BLaER1 treated with 17β-estradiol and CSF1 and Interleukin-3, amounts not matched to agents 10 nM and 100 nM (cell line): Measurements from ENCODE around the gene NEB.
"Not testable (repeated sequence)": the region's sequence is repeated elsewhere in the genome, so short reads cannot be mapped to it uniquely, and the experiment has no call there.

Experiments
- H3K27ac ChIP-seq, 11 experiments: shearing (Covaris generic); formaldehyde crosslinking; 2 replicates each; pipeline ENCODE4 v1.8.1; 2022
- H3K27me3 ChIP-seq, 11 experiments: shearing (Covaris generic); formaldehyde crosslinking; 2 replicates each; pipeline ENCODE4 v1.8.1; 2022
- H3K36me3 ChIP-seq, 11 experiments: shearing (Covaris generic); formaldehyde crosslinking; 2 replicates each; pipeline ENCODE4 v1.8.1; 2022
- H3K4me1 ChIP-seq, 10 experiments: shearing (Covaris generic); formaldehyde crosslinking; 2 replicates each; pipeline ENCODE4 v1.8.1; 2022
- H3K4me2 ChIP-seq, 11 experiments: shearing (Covaris generic); formaldehyde crosslinking; 2 replicates each; pipeline ENCODE4 v1.8.1; 2022
- H3K4me3 ChIP-seq, 10 experiments: shearing (Covaris generic); formaldehyde crosslinking; 2 replicates each; pipeline ENCODE4 v1.8.1; 2022
- H3K9ac ChIP-seq, 11 experiments: shearing (Covaris generic); formaldehyde crosslinking; 2 replicates each; pipeline ENCODE4 v1.8.1; 2022
- H3K9me3 ChIP-seq, 11 experiments: shearing (Covaris generic); formaldehyde crosslinking; replicated peaks in 1 of 11; 2 replicates each; pipeline ENCODE4 v1.8.1; 2022
- H4K20me1 ChIP-seq, 11 experiments: shearing (Covaris generic); formaldehyde crosslinking; 2 replicates each; pipeline ENCODE4 v1.8.1; 2022
- Cebpa-rat ChIP-seq, 11 experiments: shearing (Covaris generic); IDR thresholded peaks; 2 replicates each; pipeline ENCODE4 v1.8.1; 2022

NEB gene

GRCh38 chr2:151721161-151721560 lies 13.1 kb downstream of the NEB start:
- Histone ChIP-seq H4K20me1 (no peaks in the 10 kb centered on the region), H3K27me3 (no peaks in the 10 kb centered on the region), H3K9ac (no peak overlapping the region), H3K4me3 (no peak overlapping the region), H3K27ac (no peak overlapping the region), H3K36me3 (no peaks in the 10 kb centered on the region), H3K4me1 (no peaks in the 10 kb centered on the region), H3K4me2 (no peak overlapping the region), H3K9me3 (0 out of 22 replicates have a peak, but pooled peaks cover 0 to 5% (median 0%) of the 10 kb centered on the region in 11 experiments)
- TF ChIP-seq Cebpa-rat (IDR thresholded peaks at IDR 0.05): no peak

- 0 out of 22 replicates have a peak, but pooled peaks cover 0 to 5% (median 0%) of the 10 kb centered on the region in 11 experiments for H3K9me3 ChIP-seq
- H3K27me3 ChIP-seq: no peaks in the 10 kb centered on the region
- no peak overlapping the region for H3K4me3 ChIP-seq
- no peak overlapping the region for H3K4me2 ChIP-seq
- no peak overlapping the region for H3K27ac ChIP-seq
- no peaks in the 10 kb centered on the region for H4K20me1 ChIP-seq
- no peaks in the 10 kb centered on the region for H3K36me3 ChIP-seq
- no peak overlapping the region for H3K9ac ChIP-seq
- no peak for TF ChIP-seq Cebpa-rat (IDR thresholded peaks at IDR 0.05)
- no peaks in the 10 kb centered on the region for H3K4me1 ChIP-seq
Observed at GRCh38 chr2:151720521-151720920, 13.8 kb downstream of the NEB start.

- H3K36me3 ChIP-seq: no peaks in the 10 kb centered on the region
- H3K9ac ChIP-seq: no peak overlapping the region
- H3K9me3 ChIP-seq: 0 out of 22 replicates have a peak, but pooled peaks cover 0 to 5% (median 0%) of the 10 kb centered on the region in 11 experiments
- no peak overlapping the region for H3K4me3 ChIP-seq
- no peaks in the 10 kb centered on the region for H3K27me3 ChIP-seq
- no peaks in the 10 kb centered on the region for H4K20me1 ChIP-seq
- no peaks in the 10 kb centered on the region for H3K4me1 ChIP-seq
- no peak overlapping the region for H3K27ac ChIP-seq
- H3K4me2 ChIP-seq: no peak overlapping the region
- no peak for TF ChIP-seq Cebpa-rat (IDR thresholded peaks at IDR 0.05)
Observed at GRCh38 chr2:151718796-151719195, 15.5 kb downstream of the NEB start.

GRCh38 chr2:151718247-151718646 lies 16.0 kb downstream of the NEB start:
- H3K4me3 ChIP-seq: no peak overlapping the region
- no peak overlapping the region for H3K27ac ChIP-seq
- no peaks in the 10 kb centered on the region for H3K36me3 ChIP-seq
- H3K9ac ChIP-seq: no peak overlapping the region
- no peak overlapping the region for H3K4me2 ChIP-seq
- no peaks in the 10 kb centered on the region for H4K20me1 ChIP-seq
- no peaks in the 10 kb centered on the region for H3K4me1 ChIP-seq
- H3K9me3 ChIP-seq: 0 out of 22 replicates have a peak, but pooled peaks cover 0 to 5% (median 0%) of the 10 kb centered on the region in 11 experiments
- no peaks in the 10 kb centered on the region for H3K27me3 ChIP-seq
- TF ChIP-seq Cebpa-rat (IDR thresholded peaks at IDR 0.05): no peak

GRCh38 chr2:151716721-151717120 lies 17.6 kb downstream of the NEB start:
- H4K20me1 ChIP-seq: no peaks in the 10 kb centered on the region
- H3K27me3 ChIP-seq: no peaks in the 10 kb centered on the region
- no peak overlapping the region for H3K9ac ChIP-seq
- no peak overlapping the region for H3K4me2 ChIP-seq
- no peak overlapping the region for H3K4me3 ChIP-seq
- no peak overlapping the region for H3K27ac ChIP-seq
- no peaks in the 10 kb centered on the region for H3K4me1 ChIP-seq
- 0 out of 22 replicates have a peak, but pooled peaks cover 0 to 5% (median 0%) of the 10 kb centered on the region in 11 experiments for H3K9me3 ChIP-seq
- H3K36me3 ChIP-seq: no peaks in the 10 kb centered on the region
- no peak for TF ChIP-seq Cebpa-rat (IDR thresholded peaks at IDR 0.05)

GRCh38 chr2:151713291-151713903 lies 20.9 kb downstream of the NEB start:
- Histone ChIP-seq H3K9me3 (0 out of 22 replicates have a peak, but pooled peaks cover 0 to 5% (median 0%) of the 10 kb centered on the region in 11 experiments), H3K4me1 (no peaks in the 10 kb centered on the region), H3K4me2 (no peak overlapping the region), H3K9ac (no peak overlapping the region), H3K27ac (no peak overlapping the region), H4K20me1 (no peaks in the 10 kb centered on the region), H3K36me3 (no peaks in the 10 kb centered on the region), H3K4me3 (no peak overlapping the region), H3K27me3 (no peaks in the 10 kb centered on the region)
- TF ChIP-seq Cebpa-rat (IDR thresholded peaks at IDR 0.05): no peak

- no peaks in the 10 kb centered on the region for H3K4me1 ChIP-seq
- H3K27ac ChIP-seq: no peak overlapping the region
- H4K20me1 ChIP-seq: no peaks in the 10 kb centered on the region
- no peaks in the 10 kb centered on the region for H3K36me3 ChIP-seq
- TF ChIP-seq Cebpa-rat (IDR thresholded peaks at IDR 0.05): no peak
- no peak overlapping the region for H3K9ac ChIP-seq
- no peak overlapping the region for H3K4me3 ChIP-seq
- H3K4me2 ChIP-seq: no peak overlapping the region
- no peaks in the 10 kb centered on the region for H3K9me3 ChIP-seq
- H3K27me3 ChIP-seq: no peaks in the 10 kb centered on the region
Observed at GRCh38 chr2:151711025-151711424, 23.3 kb downstream of the NEB start.

- no peak overlapping the region for H3K27ac ChIP-seq
- no peak for TF ChIP-seq Cebpa-rat (IDR thresholded peaks at IDR 0.05)
- no peaks in the 10 kb centered on the region for H3K9me3 ChIP-seq
- H3K4me2 ChIP-seq: no peak overlapping the region
- H3K4me3 ChIP-seq: no peak overlapping the region
- no peaks in the 10 kb centered on the region for H3K27me3 ChIP-seq
- no peaks in the 10 kb centered on the region for H3K36me3 ChIP-seq
- no peaks in the 10 kb centered on the region for H3K4me1 ChIP-seq
- no peaks in the 10 kb centered on the region for H4K20me1 ChIP-seq
- H3K9ac ChIP-seq: no peak overlapping the region
Observed at GRCh38 chr2:151708788-151709187, 25.5 kb downstream of the NEB start.

GRCh38 chr2:151707857-151708256 lies 26.4 kb downstream of the NEB start:
- no peaks in the 10 kb centered on the region for H3K4me1 ChIP-seq
- H3K4me2 ChIP-seq: no peak overlapping the region
- no peak overlapping the region for H3K27ac ChIP-seq
- no peaks in the 10 kb centered on the region for H3K36me3 ChIP-seq
- H4K20me1 ChIP-seq: no peaks in the 10 kb centered on the region
- no peak overlapping the region for H3K4me3 ChIP-seq
- H3K27me3 ChIP-seq: no peaks in the 10 kb centered on the region
- no peak for TF ChIP-seq Cebpa-rat (IDR thresholded peaks at IDR 0.05)
- H3K9ac ChIP-seq: no peak overlapping the region
- no peaks in the 10 kb centered on the region for H3K9me3 ChIP-seq

- H3K27me3 ChIP-seq, H3K27ac ChIP-seq, H3K36me3 ChIP-seq, H4K20me1 ChIP-seq, H3K9ac ChIP-seq, H3K4me1 ChIP-seq, H3K4me2 ChIP-seq, H3K9me3 ChIP-seq, H3K4me3 ChIP-seq: not testable (repeated sequence)
Observed at GRCh38 chr2:151704480-151704961, 29.8 kb downstream of the NEB start.

- H4K20me1 ChIP-seq, H3K4me2 ChIP-seq, H3K4me3 ChIP-seq, H3K27ac ChIP-seq, H3K4me1 ChIP-seq, H3K27me3 ChIP-seq, H3K9ac ChIP-seq, H3K36me3 ChIP-seq, H3K9me3 ChIP-seq: not testable (repeated sequence)
Observed at GRCh38 chr2:151698134-151698533, 36.1 kb downstream of the NEB start.
